A172 (cell line): ENCODE data around the gene VCX3A. TPM values are rescaled to one million over a fixed set of nuclear protein-coding genes. Genes with fewer than 3 reads are reported as not detected.
"Not testable (repeated sequence)": the region's sequence is repeated elsewhere in the genome, so short reads cannot be mapped to it uniquely, and the experiment has no call there.

Source experiments
- DNase-seq: peaks from one replicate; pipeline ENCODE4 v3.0.0-alpha.2; 2015; ENCODE audit warnings: low spot score
- total RNA-seq: library from RNA; depleted of rRNA; stranded (reverse); fragments of >200 nt; shearing (Covaris generic); gene quantifications from 2 replicates; pipeline ENCODE4 v1.2.3, GENCODE V29; 2014; rRNA removed

Gene VCX3A
- total RNA-seq, result not detected in 2 replicates

GRCh38 chrX:6535018-6535417, at the start of gene VCX3A:
Gene VCX3A (minus strand): TSS chrX:6535118. CDS start chrX:6534497, 621 bp downstream.
- not testable (repeated sequence) for DNase-seq

- no peak for DNase-seq
Measured at GRCh38 chrX:6574762-6575161, 39.8 kb upstream of the VCX3A start.

GRCh38 chrX:6568031-6568430, 33.1 kb upstream of the VCX3A start:
- no peak for DNase-seq

- no peak for DNase-seq
Measured at GRCh38 chrX:6558979-6559378, 24.1 kb upstream of the VCX3A start.

- no peak for DNase-seq
Measured at GRCh38 chrX:6557690-6558089, 22.8 kb upstream of the VCX3A start.

GRCh38 chrX:6550999-6551398, 16.1 kb upstream of the VCX3A start:
- no peak for DNase-seq

- no peak for DNase-seq
Measured at GRCh38 chrX:6545712-6546111, 10.8 kb upstream of the VCX3A start.

GRCh38 chrX:6526564-6527136, 8.3 kb downstream of the VCX3A start:
- DNase-seq, result no peak

- no peak for DNase-seq
Measured at GRCh38 chrX:6517376-6517775, 17.5 kb downstream of the VCX3A start.

GRCh38 chrX:6506444-6506843, 28.5 kb downstream of the VCX3A start:
- no peak for DNase-seq

- DNase-seq, result no peak
Measured at GRCh38 chrX:6505960-6506359, 29.0 kb downstream of the VCX3A start.

- DNase-seq, result no peak
Measured at GRCh38 chrX:6500719-6501118, 34.2 kb downstream of the VCX3A start.

- DNase-seq, result no peak
Measured at GRCh38 chrX:6498324-6498723, 36.6 kb downstream of the VCX3A start.
